HG03135 (cell line): ENCODE results near the gene AMMECR1.
A peak's percentile ranks its signal among the peaks of the same experiment; 100 is the strongest.
"Not testable (repeated sequence)": the region's sequence is repeated elsewhere in the genome, so short reads cannot be mapped to it uniquely, and the experiment has no call there.

ENCODE experiments used
- ATAC-seq: cut with Tn5 transposase; IDR thresholded peaks from one replicate; pipeline ENCODE4 v1.9.1; 2021; ENCODE audit warnings: mild to moderate bottlenecking, moderate library complexity; ENCODE audit not compliant: unreplicated experiment

AMMECR1 gene

GRCh38 chrX:110317820-110318663 lies at the start of gene AMMECR1:
TSS of gene AMMECR1 (minus strand) at chrX:110318085. CDS start at chrX:110318071, 14 bp downstream.
- ATAC-seq, result peak; percentile 69

DNA sequence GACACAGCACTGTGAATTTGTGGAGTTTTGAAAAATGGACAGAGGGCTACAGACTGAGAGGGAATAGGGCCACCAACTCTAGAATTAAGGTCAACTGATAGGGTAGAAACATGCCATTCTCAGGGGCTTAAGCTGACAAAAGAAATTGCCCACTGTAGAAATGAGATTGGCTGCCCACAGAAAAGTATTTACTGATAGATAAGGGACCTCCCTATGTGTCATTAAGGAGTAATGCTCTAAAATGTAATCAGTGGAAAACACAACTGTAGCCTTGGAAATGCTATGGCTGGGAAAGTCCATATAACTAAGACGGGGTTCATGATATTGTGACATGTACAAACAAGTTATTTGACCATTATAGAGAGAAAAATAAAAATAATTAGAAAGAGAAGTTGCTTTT lies 45.4 kb upstream of the AMMECR1 start:
- ATAC-seq, result no peak

- ATAC-seq, result no peak
Observed at GRCh38 chrX:110359273-110359672, 41.4 kb upstream of the AMMECR1 start.

- ATAC-seq, result no peak
Observed at GRCh38 chrX:110358548-110358947, 40.7 kb upstream of the AMMECR1 start, which contains the start of gene RTL9. TSS of gene RTL9 (plus strand) at chrX:110358848. CDS start at chrX:110450618, 91,770 bp downstream.

DNA sequence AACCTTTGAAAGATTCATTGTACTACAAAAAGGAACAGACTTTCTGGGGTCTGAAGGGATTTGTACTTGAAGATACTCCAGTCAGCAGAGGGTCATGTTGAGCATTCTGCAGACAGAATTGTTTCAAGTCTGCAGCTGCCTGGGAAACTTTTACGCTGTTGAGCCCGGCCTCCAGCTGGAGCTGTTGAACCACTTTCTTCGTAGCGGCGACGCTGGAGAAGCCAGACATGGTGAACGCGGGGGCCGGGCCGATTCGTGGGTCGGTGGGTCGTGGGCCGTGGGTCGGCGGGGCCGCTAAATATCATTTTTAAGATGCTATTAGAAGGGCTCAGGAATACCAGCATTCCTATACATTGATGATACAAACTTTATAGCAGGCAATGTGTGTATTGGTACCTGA lies 28.8 kb upstream of the AMMECR1 start:
- ATAC-seq, result no peak

- ATAC-seq, result no peak
Observed at GRCh38 chrX:110341189-110342035, 23.5 kb upstream of the AMMECR1 start.

- no peak for ATAC-seq
Observed at GRCh38 chrX:110338935-110339334, 21.1 kb upstream of the AMMECR1 start.

- ATAC-seq, result not testable (repeated sequence)
Observed at GRCh38 chrX:110333458-110333857, 15.6 kb upstream of the AMMECR1 start.

DNA sequence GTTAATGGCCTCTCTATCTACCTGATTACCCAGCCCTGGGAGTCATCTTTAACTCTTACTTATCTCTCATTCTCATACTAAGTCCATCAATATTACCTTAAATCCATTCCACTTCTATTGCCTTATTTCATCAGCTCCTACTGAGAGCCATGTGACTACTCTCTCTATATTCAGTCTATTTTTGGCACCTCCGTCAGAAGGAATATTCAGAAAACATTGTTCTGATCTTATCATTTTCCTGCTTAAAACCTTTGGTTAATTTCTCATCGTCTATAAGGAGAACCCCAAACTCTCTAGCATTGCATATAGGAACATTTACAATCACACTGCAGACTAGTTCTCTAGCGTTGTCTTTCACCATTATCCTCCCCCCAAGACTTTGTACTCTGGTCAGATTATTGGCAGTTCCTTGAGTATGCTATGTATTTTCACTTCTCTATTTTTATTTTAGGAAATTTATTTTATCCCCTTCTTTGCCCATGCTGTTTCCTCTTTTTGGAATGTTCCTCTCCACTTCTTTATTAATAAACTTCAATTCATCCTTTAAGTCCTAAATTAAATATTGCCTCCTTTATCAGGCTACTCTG lies 13.7 kb upstream of the AMMECR1 start:
- no peak for ATAC-seq

- ATAC-seq, result not testable (repeated sequence)
Observed at GRCh38 chrX:110328613-110329012, 10.7 kb upstream of the AMMECR1 start.

GRCh38 chrX:110327336-110327735 lies 9.5 kb upstream of the AMMECR1 start:
- no peak for ATAC-seq

DNA sequence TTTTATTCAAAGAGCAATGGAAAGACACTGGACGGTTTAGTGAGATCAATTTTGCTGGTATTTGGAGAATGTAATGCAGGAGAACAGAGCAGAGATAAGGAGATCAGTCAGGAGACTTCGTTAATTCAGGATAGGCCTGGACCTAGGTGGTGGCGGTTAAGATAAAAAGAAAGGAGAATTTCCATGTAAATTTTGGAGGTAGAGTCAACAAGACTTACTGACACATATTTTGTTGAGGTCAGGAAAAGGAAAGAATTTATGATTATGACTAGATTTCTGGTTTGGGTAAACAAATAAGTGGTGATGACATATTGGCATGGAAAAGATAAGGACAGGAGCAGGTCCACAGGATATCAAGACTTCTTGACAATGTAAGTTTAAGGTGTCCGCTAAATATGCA lies 8.8 kb upstream of the AMMECR1 start:
- ATAC-seq, result no peak

DNA sequence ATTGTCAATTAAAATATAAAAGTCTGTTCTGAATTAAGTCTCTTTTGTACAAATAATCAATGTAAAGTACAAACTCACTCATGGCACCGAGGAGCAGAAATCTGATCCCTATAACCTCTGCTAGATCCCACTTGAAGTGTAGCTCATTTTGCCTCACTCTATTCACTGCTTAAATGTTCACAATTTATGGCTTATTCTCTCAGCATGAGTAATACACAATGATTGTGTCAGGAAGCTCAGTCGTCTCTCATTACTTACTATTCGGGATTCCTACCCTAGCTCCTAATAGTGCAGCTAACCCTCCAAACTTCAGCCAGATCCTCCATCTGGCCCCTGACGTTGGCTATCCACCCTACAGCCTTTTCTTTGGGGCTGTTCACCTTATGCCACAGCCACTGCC lies 4.7 kb upstream of the AMMECR1 start:
- ATAC-seq, result no peak

- ATAC-seq, result no peak
Observed at GRCh38 chrX:110321670-110322069, 3.8 kb upstream of the AMMECR1 start.

- ATAC-seq, result no peak
Observed at GRCh38 chrX:110321081-110321480, 3.2 kb upstream of the AMMECR1 start.

- no peak for ATAC-seq
Observed at GRCh38 chrX:110320381-110320987, 2.6 kb upstream of the AMMECR1 start.

DNA sequence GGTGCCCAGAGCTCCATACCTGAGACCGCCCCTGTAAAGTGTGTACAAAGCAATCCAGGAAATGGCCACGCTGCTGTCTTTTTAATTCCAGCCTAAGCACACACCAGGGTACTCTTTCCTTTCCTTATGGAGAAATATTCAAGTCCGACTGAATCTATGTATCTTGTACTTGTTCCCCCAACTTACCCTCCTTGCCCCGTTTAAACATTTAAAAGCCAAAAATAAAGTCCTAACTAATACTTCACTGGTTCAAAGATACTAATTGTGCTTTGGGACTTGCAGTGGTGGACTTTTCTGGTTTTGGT lies 731 bp upstream of the AMMECR1 start:
- no peak for ATAC-seq

DNA sequence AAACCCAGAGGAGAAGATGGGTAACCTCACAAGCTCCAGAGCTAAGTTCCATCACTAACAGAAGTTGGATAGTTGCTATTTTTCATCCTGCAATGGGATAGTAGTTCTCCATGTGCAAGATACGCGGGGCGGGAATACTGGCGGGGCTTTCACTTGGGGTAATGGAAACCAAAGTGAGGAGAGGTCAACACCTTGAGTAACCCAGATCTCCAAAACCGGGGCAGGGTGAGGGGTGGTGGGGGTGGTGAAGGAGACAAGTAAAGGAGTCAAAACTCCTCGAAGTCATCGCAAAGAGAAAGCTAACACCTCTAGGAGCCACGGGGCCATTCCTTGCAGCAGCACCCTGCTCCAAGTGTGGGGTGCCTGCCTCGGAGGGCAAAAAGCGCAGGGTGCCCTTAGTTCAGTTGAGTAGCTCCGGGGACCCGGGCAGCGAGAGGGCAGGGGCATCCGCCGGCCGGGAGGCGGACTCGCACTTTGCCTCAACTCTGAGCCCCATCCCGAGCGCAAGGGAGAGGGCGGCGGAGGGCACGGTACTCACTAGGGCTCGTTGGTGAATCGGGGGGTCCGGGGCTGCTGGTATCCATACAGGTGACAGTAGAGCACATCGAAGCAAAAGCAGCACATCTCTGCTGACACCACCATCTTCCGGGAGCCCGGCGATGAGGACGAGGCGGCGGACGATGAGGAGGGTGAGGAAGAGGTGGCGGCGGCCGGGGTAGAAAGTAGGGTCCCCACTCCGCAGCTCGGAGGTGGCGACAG lies 645 bp downstream of the AMMECR1 start:
- peak; percentile 18 for ATAC-seq

DNA sequence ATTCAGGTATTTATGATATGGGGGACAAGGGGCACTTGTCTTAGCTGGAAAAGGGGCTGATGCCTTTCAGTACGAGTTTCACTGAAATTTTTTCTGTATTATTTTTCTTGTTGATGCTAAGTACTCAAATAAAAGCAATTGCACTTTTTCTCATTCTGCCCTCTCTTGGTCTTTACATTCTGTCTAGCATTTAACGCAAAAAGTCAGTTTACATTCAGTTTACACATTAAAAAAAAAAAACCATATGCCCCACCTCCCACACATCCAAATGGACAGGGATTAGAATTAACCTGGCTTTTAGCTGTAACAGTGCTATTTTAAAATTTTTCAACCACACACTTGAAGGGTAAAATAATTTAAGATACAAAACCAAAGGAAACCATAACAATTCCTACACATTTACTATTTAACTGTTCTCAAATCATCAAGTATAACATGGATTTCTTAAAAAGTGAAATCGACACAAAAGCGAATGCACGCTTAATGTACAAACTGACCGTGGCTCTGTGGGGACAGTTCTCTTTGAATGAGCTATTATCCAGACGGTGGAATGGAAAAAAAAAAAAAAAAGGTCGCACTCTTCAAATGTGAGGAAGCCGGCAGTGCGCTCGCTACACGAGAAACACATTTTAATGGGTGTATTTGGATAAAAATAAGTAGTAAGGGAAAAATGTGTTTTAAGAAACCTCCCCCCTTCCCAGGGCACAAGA lies 1.4 kb downstream of the AMMECR1 start:
- ATAC-seq, result no peak

GRCh38 chrX:110315551-110315950 lies 2.3 kb downstream of the AMMECR1 start:
- no peak for ATAC-seq
